ENCODE results near the gene AMPD1. TPM values are rescaled to one million over a fixed set of nuclear protein-coding genes. Genes with fewer than 3 reads are reported as not detected.

Gene AMPD1
- total and polyA plus RNA-seq, 2 of the 13 experiments (the other 11 are each of a cell fraction or from before 2014, with no cell fraction given): not detected

DNA sequence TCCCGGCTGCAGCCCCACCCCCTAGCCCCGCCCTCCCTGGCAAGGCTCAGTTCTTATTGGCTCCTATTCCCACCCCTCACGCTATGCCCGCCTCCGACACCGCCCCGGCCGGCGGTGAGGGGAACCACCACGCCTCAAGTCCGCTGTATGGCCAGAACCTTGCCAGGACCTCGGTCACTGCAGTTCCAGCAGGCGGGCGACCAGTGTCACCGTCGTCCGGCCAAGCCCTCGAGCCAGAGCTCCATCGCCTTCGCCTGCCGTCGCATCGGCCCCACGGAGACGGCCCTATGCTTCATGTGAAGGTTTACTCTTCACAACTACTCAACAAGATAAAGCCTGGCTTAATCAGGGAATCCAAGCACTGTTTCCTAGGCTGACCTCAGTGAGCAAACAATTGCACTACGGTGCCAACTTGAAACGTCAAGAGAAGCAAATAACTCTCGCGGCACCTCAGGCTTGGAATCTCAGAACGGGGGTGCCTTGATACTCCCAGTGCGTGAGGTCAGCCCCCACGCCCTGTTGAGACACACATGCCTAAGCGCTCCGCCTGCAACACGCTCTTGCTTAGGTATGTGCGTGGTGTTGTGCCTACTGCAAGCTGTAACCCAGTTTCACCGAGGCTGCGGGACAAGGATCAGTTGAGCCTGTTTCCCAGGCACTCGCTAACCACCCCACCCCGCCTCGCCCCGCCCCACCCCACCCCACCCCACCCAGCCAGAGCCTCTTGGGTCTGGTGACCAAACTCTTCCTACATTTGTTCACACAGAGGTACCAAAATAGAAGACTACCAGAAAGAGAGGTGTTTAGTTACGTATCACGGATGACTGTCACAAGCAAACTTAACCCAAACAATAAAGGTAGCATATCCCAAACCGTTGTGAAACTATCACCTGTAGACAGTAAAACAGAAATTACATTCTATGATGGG lies 25.0 kb downstream of the AMPD1 start (continued):
- TF ChIP-seq, protein P1, sequence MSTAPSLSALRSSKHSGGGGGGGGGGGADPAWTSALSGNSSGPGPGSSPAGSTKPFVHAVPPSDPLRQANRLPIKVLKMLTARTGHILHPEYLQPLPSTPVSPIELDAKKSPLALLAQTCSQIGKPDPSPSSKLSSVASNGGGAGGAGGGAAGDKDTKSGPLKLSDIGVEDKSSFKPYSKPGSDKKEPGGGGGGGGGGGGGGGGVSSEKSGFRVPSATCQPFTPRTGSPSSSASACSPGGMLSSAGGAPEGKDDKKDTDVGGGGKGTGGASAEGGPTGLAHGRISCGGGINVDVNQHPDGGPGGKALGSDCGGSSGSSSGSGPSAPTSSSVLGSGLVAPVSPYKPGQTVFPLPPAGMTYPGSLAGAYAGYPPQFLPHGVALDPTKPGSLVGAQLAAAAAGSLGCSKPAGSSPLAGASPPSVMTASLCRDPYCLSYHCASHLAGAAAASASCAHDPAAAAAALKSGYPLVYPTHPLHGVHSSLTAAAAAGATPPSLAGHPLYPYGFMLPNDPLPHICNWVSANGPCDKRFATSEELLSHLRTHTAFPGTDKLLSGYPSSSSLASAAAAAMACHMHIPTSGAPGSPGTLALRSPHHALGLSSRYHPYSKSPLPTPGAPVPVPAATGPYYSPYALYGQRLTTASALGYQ (CRISPR knock-in tag; IDR thresholded peaks at IDR 0.05): no peak
- TF ChIP-seq MXI1 (IDR thresholded peaks at IDR 0.05; ENCODE audit: borderline replicate concordance, low read depth, low read length) (no peak), HDAC2 (CRISPR knock-in tag; IDR thresholded peaks at IDR 0.05) (peak; percentile 20; the same call in 1 of the 2 replicates), ZNF781 (CRISPR knock-in tag; IDR thresholded peaks at IDR 0.05; ENCODE audit: borderline replicate concordance, not compliant biosample characterization) (no peak), ZSCAN20 (CRISPR knock-in tag; IDR thresholded peaks at IDR 0.05; ENCODE audit: borderline replicate concordance) (no peak), SP4 (CRISPR knock-in tag; IDR thresholded peaks at IDR 0.05) (peak; percentile 62; the same call in 1 of the 2 replicates), SRY (CRISPR knock-in tag; IDR thresholded peaks at IDR 0.05) (0 out of 2 replicates have a peak, but pooled peaks have one; percentile 56), ZNF160 (CRISPR knock-in tag; IDR thresholded peaks at IDR 0.05) (no peak)
- TF ChIP-seq, protein P2, sequence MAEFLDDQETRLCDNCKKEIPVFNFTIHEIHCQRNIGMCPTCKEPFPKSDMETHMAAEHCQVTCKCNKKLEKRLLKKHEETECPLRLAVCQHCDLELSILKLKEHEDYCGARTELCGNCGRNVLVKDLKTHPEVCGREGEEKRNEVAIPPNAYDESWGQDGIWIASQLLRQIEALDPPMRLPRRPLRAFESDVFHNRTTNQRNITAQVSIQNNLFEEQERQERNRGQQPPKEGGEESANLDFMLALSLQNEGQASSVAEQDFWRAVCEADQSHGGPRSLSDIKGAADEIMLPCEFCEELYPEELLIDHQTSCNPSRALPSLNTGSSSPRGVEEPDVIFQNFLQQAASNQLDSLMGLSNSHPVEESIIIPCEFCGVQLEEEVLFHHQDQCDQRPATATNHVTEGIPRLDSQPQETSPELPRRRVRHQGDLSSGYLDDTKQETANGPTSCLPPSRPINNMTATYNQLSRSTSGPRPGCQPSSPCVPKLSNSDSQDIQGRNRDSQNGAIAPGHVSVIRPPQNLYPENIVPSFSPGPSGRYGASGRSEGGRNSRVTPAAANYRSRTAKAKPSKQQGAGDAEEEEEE (CRISPR knock-in tag; IDR thresholded peaks at IDR 0.05; ENCODE audit: borderline replicate concordance): no peak
- TF ChIP-seq, protein P3, sequence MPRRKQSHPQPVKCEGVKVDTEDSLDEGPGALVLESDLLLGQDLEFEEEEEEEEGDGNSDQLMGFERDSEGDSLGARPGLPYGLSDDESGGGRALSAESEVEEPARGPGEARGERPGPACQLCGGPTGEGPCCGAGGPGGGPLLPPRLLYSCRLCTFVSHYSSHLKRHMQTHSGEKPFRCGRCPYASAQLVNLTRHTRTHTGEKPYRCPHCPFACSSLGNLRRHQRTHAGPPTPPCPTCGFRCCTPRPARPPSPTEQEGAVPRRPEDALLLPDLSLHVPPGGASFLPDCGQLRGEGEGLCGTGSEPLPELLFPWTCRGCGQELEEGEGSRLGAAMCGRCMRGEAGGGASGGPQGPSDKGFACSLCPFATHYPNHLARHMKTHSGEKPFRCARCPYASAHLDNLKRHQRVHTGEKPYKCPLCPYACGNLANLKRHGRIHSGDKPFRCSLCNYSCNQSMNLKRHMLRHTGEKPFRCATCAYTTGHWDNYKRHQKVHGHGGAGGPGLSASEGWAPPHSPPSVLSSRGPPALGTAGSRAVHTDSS (CRISPR knock-in tag; conservative IDR thresholded peaks at IDR 0.05): no peak
- TF ChIP-seq, protein P4, sequence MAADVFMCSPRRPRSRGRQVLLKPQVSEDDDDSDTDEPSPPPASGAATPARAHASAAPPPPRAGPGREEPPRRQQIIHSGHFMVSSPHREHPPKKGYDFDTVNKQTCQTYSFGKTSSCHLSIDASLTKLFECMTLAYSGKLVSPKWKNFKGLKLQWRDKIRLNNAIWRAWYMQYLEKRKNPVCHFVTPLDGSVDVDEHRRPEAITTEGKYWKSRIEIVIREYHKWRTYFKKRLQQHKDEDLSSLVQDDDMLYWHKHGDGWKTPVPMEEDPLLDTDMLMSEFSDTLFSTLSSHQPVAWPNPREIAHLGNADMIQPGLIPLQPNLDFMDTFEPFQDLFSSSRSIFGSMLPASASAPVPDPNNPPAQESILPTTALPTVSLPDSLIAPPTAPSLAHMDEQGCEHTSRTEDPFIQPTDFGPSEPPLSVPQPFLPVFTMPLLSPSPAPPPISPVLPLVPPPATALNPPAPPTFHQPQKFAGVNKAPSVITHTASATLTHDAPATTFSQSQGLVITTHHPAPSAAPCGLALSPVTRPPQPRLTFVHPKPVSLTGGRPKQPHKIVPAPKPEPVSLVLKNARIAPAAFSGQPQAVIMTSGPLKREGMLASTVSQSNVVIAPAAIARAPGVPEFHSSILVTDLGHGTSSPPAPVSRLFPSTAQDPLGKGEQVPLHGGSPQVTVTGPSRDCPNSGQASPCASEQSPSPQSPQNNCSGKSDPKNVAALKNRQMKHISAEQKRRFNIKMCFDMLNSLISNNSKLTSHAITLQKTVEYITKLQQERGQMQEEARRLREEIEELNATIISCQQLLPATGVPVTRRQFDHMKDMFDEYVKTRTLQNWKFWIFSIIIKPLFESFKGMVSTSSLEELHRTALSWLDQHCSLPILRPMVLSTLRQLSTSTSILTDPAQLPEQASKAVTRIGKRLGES (CRISPR knock-in tag; IDR thresholded peaks at IDR 0.05; ENCODE audit: borderline replicate concordance): no peak
- TF ChIP-seq, protein P5, sequence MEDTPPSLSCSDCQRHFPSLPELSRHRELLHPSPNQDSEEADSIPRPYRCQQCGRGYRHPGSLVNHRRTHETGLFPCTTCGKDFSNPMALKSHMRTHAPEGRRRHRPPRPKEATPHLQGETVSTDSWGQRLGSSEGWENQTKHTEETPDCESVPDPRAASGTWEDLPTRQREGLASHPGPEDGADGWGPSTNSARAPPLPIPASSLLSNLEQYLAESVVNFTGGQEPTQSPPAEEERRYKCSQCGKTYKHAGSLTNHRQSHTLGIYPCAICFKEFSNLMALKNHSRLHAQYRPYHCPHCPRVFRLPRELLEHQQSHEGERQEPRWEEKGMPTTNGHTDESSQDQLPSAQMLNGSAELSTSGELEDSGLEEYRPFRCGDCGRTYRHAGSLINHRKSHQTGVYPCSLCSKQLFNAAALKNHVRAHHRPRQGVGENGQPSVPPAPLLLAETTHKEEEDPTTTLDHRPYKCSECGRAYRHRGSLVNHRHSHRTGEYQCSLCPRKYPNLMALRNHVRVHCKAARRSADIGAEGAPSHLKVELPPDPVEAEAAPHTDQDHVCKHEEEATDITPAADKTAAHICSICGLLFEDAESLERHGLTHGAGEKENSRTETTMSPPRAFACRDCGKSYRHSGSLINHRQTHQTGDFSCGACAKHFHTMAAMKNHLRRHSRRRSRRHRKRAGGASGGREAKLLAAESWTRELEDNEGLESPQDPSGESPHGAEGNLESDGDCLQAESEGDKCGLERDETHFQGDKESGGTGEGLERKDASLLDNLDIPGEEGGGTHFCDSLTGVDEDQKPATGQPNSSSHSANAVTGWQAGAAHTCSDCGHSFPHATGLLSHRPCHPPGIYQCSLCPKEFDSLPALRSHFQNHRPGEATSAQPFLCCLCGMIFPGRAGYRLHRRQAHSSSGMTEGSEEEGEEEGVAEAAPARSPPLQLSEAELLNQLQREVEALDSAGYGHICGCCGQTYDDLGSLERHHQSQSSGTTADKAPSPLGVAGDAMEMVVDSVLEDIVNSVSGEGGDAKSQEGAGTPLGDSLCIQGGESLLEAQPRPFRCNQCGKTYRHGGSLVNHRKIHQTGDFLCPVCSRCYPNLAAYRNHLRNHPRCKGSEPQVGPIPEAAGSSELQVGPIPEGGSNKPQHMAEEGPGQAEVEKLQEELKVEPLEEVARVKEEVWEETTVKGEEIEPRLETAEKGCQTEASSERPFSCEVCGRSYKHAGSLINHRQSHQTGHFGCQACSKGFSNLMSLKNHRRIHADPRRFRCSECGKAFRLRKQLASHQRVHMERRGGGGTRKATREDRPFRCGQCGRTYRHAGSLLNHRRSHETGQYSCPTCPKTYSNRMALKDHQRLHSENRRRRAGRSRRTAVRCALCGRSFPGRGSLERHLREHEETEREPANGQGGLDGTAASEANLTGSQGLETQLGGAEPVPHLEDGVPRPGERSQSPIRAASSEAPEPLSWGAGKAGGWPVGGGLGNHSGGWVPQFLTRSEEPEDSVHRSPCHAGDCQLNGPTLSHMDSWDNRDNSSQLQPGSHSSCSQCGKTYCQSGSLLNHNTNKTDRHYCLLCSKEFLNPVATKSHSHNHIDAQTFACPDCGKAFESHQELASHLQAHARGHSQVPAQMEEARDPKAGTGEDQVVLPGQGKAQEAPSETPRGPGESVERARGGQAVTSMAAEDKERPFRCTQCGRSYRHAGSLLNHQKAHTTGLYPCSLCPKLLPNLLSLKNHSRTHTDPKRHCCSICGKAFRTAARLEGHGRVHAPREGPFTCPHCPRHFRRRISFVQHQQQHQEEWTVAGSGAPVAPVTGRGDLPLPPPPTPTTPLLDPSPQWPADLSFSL (CRISPR knock-in tag; IDR thresholded peaks at IDR 0.05): no peak
